Activated naive CD8-positive, alpha-beta T cell treated with anti-CD3 and anti-CD28 coated beads, Interleukin-2, amount 10 ng/mL, durations not matched to agents 7 days and 5 days (primary cell): Measurements from ENCODE around the gene ITPK1. TPM values are rescaled to one million over a fixed set of nuclear protein-coding genes. Genes with fewer than 3 reads are reported as not detected.
A peak's percentile ranks its signal among the peaks of the same experiment; 100 is the strongest.

Source experiments
- ATAC-seq: fragments of 150-1000 bp; cut with Tn5 transposase; one replicate; pipeline ENCODE4 v1.10.0; 2021; ENCODE audit warnings: low read depth, moderate library complexity
- POLR2A ChIA-PET: fragments of 350-600 bp; sonication (Branson Sonifier 250); formaldehyde crosslinking; loops from one replicate; lab custom pipeline; 2021; ENCODE audit warnings: antibody characterized with exemption; lab: Charles Lee
- DNase-seq: peaks from one replicate; pipeline ENCODE4 v3.0.0; 2021
- H3K27ac Mint-ChIP-seq: one replicate; pipeline ENCODE4 v1.8.0; 2022; ENCODE audit warnings: mild to moderate bottlenecking, mixed read lengths
- H3K27me3 Mint-ChIP-seq: one replicate; pipeline ENCODE4 v1.8.0; 2022; ENCODE audit warnings: mild to moderate bottlenecking, moderate library complexity, mixed read lengths
- H3K36me3 Mint-ChIP-seq: one replicate; pipeline ENCODE4 v1.8.0; 2021; ENCODE audit warnings: mild to moderate bottlenecking, mixed read lengths
- H3K4me1 Mint-ChIP-seq: one replicate; pipeline ENCODE4 v1.8.0; 2021; ENCODE audit warnings: mixed read lengths
- H3K4me3 Mint-ChIP-seq: one replicate; pipeline ENCODE4 v1.8.0; 2022; ENCODE audit warnings: mild to moderate bottlenecking, moderate library complexity, mixed read lengths
- H3K9me3 Mint-ChIP-seq: one replicate; pipeline ENCODE4 v1.8.0; 2021; ENCODE audit warnings: mixed read lengths
- total RNA-seq, 2 experiments: library from RNA; stranded (reverse); gene quantifications; one replicate each; pipeline ENCODE4 v1.2.3, GENCODE V29; 2021

The ITPK1 gene
- total RNA-seq, 2 experiments from 2014 or later = 89.5 to 94.1 TPM

DNA sequence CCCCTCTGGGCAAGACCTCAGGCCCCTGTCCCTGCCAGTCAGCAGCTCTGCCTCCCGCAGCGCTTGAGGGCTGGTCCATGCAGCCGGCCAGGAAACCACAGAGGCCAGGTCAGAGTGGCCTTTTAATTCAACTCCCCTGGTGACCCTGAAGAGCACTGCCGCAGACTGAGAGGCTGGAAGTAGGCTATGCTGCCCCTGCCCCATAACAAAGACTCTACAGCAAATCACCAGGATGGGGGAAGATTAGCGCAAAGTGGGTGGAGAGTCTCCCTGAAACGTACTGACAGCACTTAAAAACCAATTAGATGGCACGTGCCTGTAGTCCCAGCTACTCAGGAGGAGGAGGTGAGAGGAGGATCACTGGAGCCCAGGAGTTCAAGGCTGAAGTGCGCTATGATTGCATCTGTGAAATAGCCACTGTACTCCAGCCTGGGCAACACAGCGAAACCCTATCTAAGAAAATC is 70.5 kb downstream of the ITPK1 start:
- H3K4me3 Mint-ChIP-seq = no peak overlapping the region
- no peaks in the 10 kb centered on the region for H3K27me3 Mint-ChIP-seq
- no peak overlapping the region for H3K27ac Mint-ChIP-seq
- peaks cover 51% of the 10 kb centered on the region for H3K4me1 Mint-ChIP-seq
- DNase-seq = no peak
- peaks cover 19% of the 10 kb centered on the region for H3K36me3 Mint-ChIP-seq
- POLR2A ChIA-PET = no interaction called here
- no peaks in the 10 kb centered on the region for H3K9me3 Mint-ChIP-seq
- no peak for ATAC-seq

DNA sequence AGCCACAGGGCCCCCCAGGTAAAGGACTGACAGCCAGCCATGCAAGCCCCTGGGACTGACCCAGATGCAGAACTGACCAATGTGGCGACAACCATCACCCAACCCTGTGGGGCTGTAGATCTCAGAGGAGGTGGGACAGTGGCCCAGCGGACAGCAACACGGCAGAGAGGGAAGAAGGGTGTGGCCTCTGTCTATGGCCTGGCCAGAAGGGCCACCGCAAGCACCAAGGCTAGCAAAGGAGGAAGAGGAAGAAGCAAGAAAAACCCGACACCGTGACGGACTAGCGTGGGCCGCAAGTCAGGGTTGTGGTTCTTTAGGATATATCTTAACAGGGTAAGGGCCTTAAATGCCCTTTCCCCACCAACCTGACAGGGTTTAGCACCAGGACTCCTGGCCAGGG is 71.2 kb downstream of the ITPK1 start:
- no peak for ATAC-seq
- peak overlapping the region; percentile 36 for H3K27ac Mint-ChIP-seq
- POLR2A ChIA-PET = interaction anchor here (0.6 kb wide), 1 partner anchor 22 kb away, joined by 4 read pairs; no protein-coding TSS in a partner anchor
- peaks cover 19% of the 10 kb centered on the region for H3K36me3 Mint-ChIP-seq
- H3K4me1 Mint-ChIP-seq = peaks cover 55% of the 10 kb centered on the region
- no peaks in the 10 kb centered on the region for H3K9me3 Mint-ChIP-seq
- DNase-seq = no peak
- H3K27me3 Mint-ChIP-seq = no peaks in the 10 kb centered on the region
- no peak overlapping the region for H3K4me3 Mint-ChIP-seq

DNA sequence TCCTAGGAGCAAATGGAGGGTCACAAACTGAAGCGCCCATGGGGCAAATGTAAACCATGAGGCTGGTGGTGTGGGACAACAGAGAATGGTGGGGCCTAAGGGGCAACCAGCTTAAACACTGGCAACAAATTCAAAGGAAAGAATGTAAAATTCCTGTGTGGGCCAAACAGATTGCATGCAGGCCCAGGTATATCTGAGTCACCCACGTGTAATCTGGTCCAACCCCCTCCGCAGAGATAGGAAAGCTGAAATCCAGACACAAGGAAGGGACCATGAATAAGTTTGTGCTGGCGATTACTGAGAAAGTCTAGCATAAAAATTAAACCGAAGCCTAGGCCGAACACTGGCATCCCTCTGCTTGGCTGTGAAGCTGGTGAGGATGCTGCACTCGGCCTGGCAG is 71.6 kb downstream of the ITPK1 start:
- Mint-ChIP-seq H3K4me3 (no peak overlapping the region), H3K9me3 (no peaks in the 10 kb centered on the region), H3K27me3 (no peaks in the 10 kb centered on the region), H3K27ac (peak overlapping the region; percentile 36), H3K4me1 (peaks cover 54% of the 10 kb centered on the region), H3K36me3 (peaks cover 15% of the 10 kb centered on the region)
- no peak for ATAC-seq
- DNase-seq = no peak
- POLR2A ChIA-PET = interaction anchor here (0.6 kb wide), 1 partner anchor 22 kb away, joined by 4 read pairs; no protein-coding TSS in a partner anchor

DNA sequence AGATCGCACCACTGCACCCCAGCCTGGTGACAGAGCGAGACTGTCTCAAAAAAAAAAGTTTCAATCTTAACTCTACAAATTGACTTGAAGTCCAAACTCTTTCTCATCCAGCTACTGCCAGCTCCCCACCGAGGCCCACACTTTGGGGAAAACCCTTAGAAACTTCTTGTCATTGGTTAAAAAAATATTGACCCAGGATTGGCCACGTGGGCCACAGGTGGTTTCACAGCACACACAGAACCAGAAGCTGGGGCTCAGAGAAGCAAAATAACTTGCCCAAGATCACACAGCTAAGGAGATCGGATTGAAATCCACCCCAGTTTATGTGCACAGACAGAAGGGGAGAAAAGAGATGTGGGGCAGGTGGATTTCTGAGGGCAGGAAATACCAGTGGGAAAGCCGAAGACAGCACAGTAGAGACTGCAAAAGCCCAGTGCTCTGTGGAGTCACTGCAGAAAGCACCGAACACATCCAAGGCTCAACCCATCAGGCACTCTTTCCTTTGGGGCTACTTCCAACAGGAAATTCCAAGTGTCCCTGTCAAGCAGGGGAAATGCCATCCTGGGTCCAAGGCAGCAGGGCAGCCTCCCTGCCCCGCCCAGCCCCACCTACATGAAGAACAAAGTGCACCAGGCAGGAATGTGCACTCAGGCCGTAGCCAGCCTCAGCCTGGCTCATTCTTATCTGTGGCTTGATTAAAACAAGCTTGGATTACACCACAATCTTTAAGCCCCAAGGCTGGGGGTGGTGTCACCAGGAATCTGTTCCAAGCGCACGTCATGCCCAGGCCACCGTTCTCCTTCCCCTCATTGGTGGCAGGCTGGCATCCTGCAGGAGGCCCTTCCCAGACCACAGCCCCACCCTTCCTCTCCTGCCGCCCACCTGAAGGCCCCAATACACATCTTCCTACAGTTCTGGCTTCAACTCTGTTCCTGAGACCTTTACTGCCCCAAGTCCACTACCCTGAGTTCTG is 72.5 kb downstream of the ITPK1 start:
- no peak for ATAC-seq
- Mint-ChIP-seq H3K27me3 (no peaks in the 10 kb centered on the region), H3K27ac (peak overlapping the region; percentile 80), H3K9me3 (no peaks in the 10 kb centered on the region), H3K4me3 (peak overlapping the region; percentile 47), H3K36me3 (peaks cover 12% of the 10 kb centered on the region), H3K4me1 (peaks cover 55% of the 10 kb centered on the region)
- DNase-seq = no peak
- POLR2A ChIA-PET = interaction anchor here (0.6 kb wide), 1 partner anchor 95 kb away, joined by 3 read pairs; no protein-coding TSS in a partner anchor

DNA sequence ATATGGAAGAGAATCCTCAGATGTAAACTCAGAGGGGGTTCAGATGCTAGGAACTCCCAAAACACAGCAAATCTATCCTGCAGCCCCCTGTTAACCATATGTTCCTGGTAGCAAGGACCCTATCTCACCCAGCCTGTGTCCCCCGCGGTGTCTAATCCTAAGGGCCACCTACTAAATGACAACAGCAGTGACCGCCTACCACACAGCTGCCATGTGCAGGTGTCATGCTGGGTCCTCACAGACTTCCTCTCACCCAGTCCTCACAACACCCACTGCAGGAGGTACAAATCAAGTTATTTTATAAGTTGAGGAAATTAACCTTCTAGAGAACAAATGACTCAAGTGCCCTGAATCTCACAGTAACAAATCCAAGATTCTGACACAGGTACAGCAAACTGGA is 73.9 kb downstream of the ITPK1 start:
- Mint-ChIP-seq H3K27me3 (no peaks in the 10 kb centered on the region), H3K27ac (peak overlapping the region; percentile 61), H3K9me3 (no peaks in the 10 kb centered on the region), H3K4me3 (no peak overlapping the region), H3K36me3 (peaks cover 8% of the 10 kb centered on the region), H3K4me1 (peaks cover 62% of the 10 kb centered on the region)
- POLR2A ChIA-PET = no interaction called here
- ATAC-seq (no peak), DNase-seq (no peak)

DNA sequence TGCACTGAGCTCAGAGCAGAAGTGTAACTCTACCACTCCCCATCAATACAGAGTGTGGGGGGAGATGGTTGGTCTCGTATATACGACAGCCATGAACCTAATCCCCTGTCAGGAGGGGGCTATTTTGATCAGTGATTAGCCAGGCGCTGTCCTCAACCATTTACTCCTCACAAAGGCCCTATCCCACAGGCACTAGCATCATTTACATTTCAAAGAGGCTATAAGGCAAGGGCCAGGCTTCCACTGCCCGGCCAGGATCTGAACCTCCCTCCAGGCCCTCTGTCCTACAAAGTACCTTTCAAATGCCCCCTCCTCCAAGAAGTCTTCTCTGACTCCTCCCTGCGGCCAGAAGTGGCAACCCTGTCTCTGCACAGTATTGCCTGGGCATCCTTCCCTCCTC is 74.7 kb downstream of the ITPK1 start:
- Mint-ChIP-seq H3K27me3 (no peaks in the 10 kb centered on the region), H3K9me3 (no peaks in the 10 kb centered on the region), H3K4me3 (no peak overlapping the region), H3K4me1 (peaks cover 58% of the 10 kb centered on the region), H3K27ac (peak overlapping the region; percentile 67), H3K36me3 (peaks cover 4% of the 10 kb centered on the region)
- no peak for DNase-seq
- ATAC-seq = no peak
- POLR2A ChIA-PET = no interaction called here

DNA sequence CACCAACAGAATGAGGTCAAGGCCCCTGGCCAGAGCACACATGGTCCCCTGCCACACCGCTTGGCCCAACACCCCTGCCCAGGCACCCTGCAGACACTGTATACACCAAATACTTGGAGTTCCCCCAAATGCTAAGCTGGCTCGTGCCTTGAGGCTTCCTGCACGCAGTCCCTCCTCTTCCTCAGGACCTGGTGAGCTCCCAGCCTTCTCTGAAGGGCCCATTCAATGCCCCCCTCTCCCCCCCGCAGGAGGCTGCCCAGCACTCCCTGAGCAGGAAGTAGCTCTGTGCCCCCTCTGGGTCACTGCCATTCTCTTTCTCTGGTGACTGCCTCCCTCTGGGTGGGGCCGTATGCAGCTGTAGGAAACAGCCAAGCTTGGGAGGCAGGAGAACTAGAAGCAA is 75.3 kb downstream of the ITPK1 start:
- peaks cover 54% of the 10 kb centered on the region for H3K4me1 Mint-ChIP-seq
- POLR2A ChIA-PET = no interaction called here
- H3K9me3 Mint-ChIP-seq = no peaks in the 10 kb centered on the region
- ATAC-seq = peak; percentile 13
- no peak for DNase-seq
- H3K36me3 Mint-ChIP-seq = peaks cover 2% of the 10 kb centered on the region
- H3K27ac Mint-ChIP-seq = peak overlapping the region; percentile 67
- H3K4me3 Mint-ChIP-seq = no peak overlapping the region
- no peaks in the 10 kb centered on the region for H3K27me3 Mint-ChIP-seq

DNA sequence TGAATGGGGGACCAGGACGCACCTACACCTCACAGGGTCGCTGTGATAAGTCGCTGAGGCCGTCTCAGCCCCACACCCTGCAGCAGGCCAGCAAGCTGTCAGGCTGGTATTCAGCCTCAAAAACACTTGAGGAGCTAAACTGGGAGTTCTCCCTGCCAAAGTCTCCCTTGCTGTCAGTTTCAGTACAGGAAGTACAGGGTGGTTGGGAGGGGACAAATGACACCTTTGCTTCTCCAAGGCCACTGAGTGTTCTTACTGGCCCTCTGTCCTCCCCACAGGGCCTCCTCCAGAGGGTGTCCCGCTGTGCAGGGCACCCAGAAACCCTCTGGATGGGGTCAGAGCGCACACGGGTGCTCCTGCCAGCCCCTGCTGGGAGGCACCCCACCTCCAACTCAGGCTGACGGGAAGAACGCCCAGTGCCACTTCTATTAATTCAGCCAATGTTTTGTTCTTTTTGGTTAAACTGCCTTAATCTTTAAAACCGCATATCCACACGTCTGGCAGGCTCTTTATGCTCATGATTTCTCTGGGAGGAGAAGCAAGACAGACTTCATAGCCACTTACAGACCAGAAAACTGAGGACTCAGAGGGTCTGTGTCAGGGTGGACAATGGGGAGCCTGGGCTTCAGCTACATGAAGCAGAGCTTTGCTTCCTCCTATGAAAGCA is 75.9 kb downstream of the ITPK1 start:
- Mint-ChIP-seq H3K9me3 (no peaks in the 10 kb centered on the region), H3K4me3 (no peak overlapping the region), H3K27me3 (no peaks in the 10 kb centered on the region), H3K4me1 (peaks cover 60% of the 10 kb centered on the region), H3K36me3 (peaks cover 2% of the 10 kb centered on the region), H3K27ac (no peak overlapping the region)
- DNase-seq = no peak
- POLR2A ChIA-PET = no interaction called here
- peak; percentile 8 for ATAC-seq

DNA sequence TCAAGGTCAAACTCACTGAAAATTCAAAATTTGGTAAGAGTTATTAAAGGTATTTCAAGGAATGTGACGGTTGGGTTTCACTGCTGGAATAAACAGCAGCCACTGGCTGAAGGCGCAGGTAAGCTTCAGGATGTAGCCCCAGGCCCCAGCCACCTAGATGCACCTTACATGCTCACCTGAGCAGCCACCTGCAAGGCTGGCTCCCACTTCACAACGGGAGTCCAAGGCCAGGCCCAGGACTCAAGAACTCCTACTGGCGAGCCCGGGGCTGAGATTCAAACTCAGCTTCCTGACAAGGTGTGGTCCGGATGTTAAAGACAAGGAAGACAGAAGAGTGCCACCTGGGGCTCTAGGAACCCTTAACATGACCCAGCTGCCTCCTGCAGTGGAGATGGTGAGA is 78.4 kb downstream of the ITPK1 start:
- DNase-seq = no peak
- Mint-ChIP-seq H3K27ac (peak overlapping the region; percentile 20), H3K36me3 (no peaks in the 10 kb centered on the region), H3K9me3 (no peaks in the 10 kb centered on the region), H3K4me1 (peaks cover 59% of the 10 kb centered on the region), H3K27me3 (no peaks in the 10 kb centered on the region), H3K4me3 (no peak overlapping the region)
- no peak for ATAC-seq
- POLR2A ChIA-PET = interaction anchor here (1.6 kb wide), 1 partner anchor 76 kb away, joined by 4 read pairs; no protein-coding TSS in a partner anchor

DNA sequence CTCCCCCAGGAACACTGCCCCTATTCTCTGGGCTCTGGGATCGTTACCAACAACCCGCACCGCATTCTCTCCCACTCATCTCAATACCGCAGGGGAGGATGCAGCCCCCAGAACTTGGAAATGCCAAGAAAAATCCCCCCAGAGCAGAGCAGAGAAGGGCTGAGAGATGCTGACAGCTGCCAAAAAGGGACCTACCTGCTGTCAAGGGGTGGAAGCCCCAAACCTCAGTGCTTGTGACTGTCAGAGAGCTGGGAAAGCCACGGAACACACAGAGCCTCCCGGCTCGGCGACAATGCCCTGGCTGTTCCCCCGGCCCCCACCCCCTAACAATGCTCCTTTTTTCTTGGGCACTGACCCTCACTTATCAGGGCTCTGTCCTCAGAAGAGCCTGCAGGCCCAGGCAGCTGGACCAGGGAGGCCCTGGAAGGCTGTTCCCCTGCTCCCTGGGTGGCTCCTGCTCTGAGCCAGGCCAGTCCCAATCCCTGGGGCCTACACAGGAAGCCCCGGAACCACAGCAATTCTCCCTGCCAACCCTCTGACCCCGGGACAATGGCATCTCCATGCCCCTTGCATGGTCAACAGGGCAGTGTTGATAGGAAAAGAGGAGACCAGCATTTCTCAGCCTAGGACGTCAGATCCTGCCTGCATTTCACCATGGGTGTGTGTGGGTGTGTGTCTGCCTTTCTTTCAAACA is 78.9 kb downstream of the ITPK1 start:
- Mint-ChIP-seq H3K4me3 (no peak overlapping the region), H3K9me3 (no peaks in the 10 kb centered on the region), H3K4me1 (peaks cover 53% of the 10 kb centered on the region), H3K27ac (peak overlapping the region; percentile 20), H3K36me3 (no peaks in the 10 kb centered on the region), H3K27me3 (no peaks in the 10 kb centered on the region)
- ATAC-seq = no peak
- POLR2A ChIA-PET = interaction anchor here (1.6 kb wide), 1 partner anchor 77 kb away, joined by 4 read pairs; no protein-coding TSS in a partner anchor
- no peak for DNase-seq

DNA sequence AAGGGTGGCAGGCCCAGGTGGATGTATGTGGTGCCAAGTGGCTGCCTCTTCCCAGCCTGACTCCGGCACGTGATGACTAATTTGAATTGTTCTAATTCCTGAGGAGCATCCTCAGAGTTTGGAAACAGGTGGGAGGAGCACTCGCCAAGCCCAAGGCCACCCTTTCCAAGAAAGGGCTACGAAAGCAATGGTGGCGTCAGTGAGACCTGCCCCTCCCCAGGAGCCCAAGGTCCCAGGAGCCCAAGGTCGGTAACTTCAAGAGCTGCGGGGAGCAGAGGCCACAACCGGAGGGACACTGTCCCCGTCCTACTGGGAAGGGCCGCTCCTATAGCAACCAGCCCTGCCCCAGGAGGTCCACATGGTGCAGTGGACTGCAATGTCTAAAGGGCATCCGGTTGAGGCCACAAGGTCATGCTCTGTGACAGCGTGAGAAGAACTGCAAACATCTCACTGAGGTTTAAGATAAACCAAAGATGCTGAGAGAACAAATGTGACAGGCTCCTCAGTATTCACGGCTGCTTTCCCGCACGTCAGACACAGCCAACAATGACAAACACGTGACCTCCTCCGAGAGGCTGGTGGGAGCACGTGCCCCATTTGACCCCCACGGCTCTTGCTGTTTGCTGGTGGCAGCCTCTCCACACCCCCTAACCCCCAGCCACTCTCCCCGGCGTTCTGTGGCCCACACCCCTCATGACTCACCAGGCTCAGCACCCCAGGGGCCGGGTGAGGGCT is 79.6 kb downstream of the ITPK1 start:
- ATAC-seq (no peak), DNase-seq (no peak)
- Mint-ChIP-seq H3K27me3 (no peaks in the 10 kb centered on the region), H3K4me1 (peaks cover 47% of the 10 kb centered on the region), H3K27ac (no peak overlapping the region), H3K36me3 (no peaks in the 10 kb centered on the region), H3K4me3 (no peak overlapping the region), H3K9me3 (no peaks in the 10 kb centered on the region)
- POLR2A ChIA-PET = no interaction called here

DNA sequence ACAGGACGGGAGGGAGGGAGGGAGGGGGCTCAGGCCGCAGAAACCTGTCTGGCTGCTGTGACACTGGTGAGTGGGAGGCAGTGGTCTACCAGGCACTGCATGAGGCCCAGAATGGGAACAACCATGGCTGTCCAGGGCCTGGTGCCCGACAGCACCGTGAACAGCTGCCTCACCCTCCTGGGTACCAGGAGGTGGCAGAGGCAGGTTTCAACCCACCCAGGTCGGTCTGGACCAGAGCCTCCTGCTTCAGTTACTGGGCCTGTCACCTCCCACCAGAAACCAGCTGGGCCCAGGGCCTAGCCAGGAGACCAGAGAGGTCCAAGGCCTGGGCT is 80.2 kb downstream of the ITPK1 start:
- Mint-ChIP-seq H3K4me1 (peaks cover 42% of the 10 kb centered on the region), H3K27me3 (no peaks in the 10 kb centered on the region), H3K27ac (no peak overlapping the region), H3K36me3 (no peaks in the 10 kb centered on the region), H3K4me3 (no peak overlapping the region), H3K9me3 (no peaks in the 10 kb centered on the region)
- POLR2A ChIA-PET = interaction anchor here (1.2 kb wide), 1 partner anchor 25 kb away, joined by 4 read pairs; no protein-coding TSS in a partner anchor
- no peak for DNase-seq
- no peak for ATAC-seq
